HL-60 (cell line): Measurements from ENCODE around the gene GLT8D1.

Experiments used
- DNase-seq, 2 experiments: peaks; one replicate each; pipeline ENCODE4 v3.0.0-alpha.2; 2010 to 2020; ENCODE audit warnings: low read depth in 1 of 2, low spot score in 1 of 2
- H3K27ac ChIP-seq: fragments of 250-450 bp; sonication (Bioruptor Pico); replicated peaks from 2 replicates; pipeline ENCODE4 v1.5.1; 2020; ENCODE audit warnings: mild to moderate bottlenecking, moderate library complexity
- H3K27me3 ChIP-seq: fragments of 250-450 bp; sonication (Bioruptor Pico); 2 replicates; pipeline ENCODE4 v1.5.1; 2021; ENCODE audit warnings: mild to moderate bottlenecking, moderate library complexity; ENCODE audit not compliant: insufficient read depth, poor library complexity, severe bottlenecking
- H3K4me3 ChIP-seq: replicated peaks from 2 replicates; pipeline ENCODE4 v1.5.1; 2011; ENCODE audit warnings: mild to moderate bottlenecking, control low read depth, low read length; ENCODE audit not compliant: insufficient read depth
- GABPA ChIP-seq: IDR thresholded peaks from 2 replicates; pipeline ENCODE4 v1.6.1; 2012; ENCODE audit warnings: low read depth
- POLR2AphosphoS5 ChIP-seq: IDR thresholded peaks from 2 replicates; pipeline ENCODE4 v1.6.1; 2012; ENCODE audit warnings: low read depth
- SPI1 ChIP-seq: IDR thresholded peaks from 2 replicates; pipeline ENCODE4 v1.6.1; 2012; ENCODE audit warnings: low read depth, mild to moderate bottlenecking, borderline replicate concordance
- TF ChIP-seq, protein P1 (sequence below): IDR thresholded peaks from 2 replicates; pipeline ENCODE4 v1.6.1; 2012; ENCODE audit warnings: low read depth; ENCODE audit not compliant: insufficient replicate concordance
- TF ChIP-seq, protein P2 (sequence below): IDR thresholded peaks from one replicate; pipeline ENCODE4 v1.5.1; 2011; ENCODE audit warnings: low read length, control low read depth, inconsistent platforms; ENCODE audit not compliant: insufficient read depth

Gene GLT8D1

DNA sequence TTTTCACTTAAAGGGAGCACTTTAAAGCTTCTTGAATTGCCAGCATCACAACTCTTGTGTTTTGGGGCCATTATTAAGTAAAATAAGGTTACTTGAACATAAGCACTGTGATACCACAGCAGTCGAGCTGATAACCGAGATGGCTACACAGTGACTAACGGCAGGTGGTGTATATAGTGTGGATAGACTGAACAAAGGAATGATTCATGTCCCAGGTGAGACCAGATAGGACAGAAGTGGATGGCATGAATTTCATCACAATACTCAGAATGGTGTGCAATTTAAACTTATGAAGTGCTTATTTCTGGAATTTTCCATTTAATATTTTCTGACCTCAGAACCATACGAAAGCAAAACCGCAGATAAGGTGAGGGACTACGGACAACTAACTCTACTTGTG lies 60.0 kb downstream of the GLT8D1 start:
- Histone ChIP-seq H3K4me3 (no peak overlapping the region), H3K27ac (no peak overlapping the region), H3K27me3 (no peaks in the 10 kb centered on the region)
- no peak for DNase-seq
- TF ChIP-seq, protein P1, sequence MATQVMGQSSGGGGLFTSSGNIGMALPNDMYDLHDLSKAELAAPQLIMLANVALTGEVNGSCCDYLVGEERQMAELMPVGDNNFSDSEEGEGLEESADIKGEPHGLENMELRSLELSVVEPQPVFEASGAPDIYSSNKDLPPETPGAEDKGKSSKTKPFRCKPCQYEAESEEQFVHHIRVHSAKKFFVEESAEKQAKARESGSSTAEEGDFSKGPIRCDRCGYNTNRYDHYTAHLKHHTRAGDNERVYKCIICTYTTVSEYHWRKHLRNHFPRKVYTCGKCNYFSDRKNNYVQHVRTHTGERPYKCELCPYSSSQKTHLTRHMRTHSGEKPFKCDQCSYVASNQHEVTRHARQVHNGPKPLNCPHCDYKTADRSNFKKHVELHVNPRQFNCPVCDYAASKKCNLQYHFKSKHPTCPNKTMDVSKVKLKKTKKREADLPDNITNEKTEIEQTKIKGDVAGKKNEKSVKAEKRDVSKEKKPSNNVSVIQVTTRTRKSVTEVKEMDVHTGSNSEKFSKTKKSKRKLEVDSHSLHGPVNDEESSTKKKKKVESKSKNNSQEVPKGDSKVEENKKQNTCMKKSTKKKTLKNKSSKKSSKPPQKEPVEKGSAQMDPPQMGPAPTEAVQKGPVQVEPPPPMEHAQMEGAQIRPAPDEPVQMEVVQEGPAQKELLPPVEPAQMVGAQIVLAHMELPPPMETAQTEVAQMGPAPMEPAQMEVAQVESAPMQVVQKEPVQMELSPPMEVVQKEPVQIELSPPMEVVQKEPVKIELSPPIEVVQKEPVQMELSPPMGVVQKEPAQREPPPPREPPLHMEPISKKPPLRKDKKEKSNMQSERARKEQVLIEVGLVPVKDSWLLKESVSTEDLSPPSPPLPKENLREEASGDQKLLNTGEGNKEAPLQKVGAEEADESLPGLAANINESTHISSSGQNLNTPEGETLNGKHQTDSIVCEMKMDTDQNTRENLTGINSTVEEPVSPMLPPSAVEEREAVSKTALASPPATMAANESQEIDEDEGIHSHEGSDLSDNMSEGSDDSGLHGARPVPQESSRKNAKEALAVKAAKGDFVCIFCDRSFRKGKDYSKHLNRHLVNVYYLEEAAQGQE: no peak
- TF ChIP-seq SPI1: no peak
- TF ChIP-seq, protein P2, sequence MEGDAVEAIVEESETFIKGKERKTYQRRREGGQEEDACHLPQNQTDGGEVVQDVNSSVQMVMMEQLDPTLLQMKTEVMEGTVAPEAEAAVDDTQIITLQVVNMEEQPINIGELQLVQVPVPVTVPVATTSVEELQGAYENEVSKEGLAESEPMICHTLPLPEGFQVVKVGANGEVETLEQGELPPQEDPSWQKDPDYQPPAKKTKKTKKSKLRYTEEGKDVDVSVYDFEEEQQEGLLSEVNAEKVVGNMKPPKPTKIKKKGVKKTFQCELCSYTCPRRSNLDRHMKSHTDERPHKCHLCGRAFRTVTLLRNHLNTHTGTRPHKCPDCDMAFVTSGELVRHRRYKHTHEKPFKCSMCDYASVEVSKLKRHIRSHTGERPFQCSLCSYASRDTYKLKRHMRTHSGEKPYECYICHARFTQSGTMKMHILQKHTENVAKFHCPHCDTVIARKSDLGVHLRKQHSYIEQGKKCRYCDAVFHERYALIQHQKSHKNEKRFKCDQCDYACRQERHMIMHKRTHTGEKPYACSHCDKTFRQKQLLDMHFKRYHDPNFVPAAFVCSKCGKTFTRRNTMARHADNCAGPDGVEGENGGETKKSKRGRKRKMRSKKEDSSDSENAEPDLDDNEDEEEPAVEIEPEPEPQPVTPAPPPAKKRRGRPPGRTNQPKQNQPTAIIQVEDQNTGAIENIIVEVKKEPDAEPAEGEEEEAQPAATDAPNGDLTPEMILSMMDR: no peak
- no peak for TF ChIP-seq GABPA
- no peak for TF ChIP-seq POLR2AphosphoS5
